NK-92 (cell line): ENCODE measurements around the gene TSPAN33.
"Not testable (repeated sequence)": the region's sequence is repeated elsewhere in the genome, so short reads cannot be mapped to it uniquely, and the experiment has no call there.

Experiments used
- DNase-seq: peaks from one replicate; lab custom pipeline; 2025; ENCODE audit not compliant: unreplicated experiment; lab: John Stamatoyannopoulos, UW

TSPAN33 gene

GRCh38 chr7:129144095-129144833 lies at the start of gene TSPAN33:
TSS of gene TSPAN33 (plus strand) at chr7:129144707. CDS start at chr7:129144981, 274 bp downstream.
- DNase-seq: no peak

- no peak for DNase-seq
Observed at GRCh38 chr7:129095258-129095657, 49.2 kb upstream of the TSPAN33 start.

- no peak for DNase-seq
Observed at GRCh38 chr7:129098409-129099084, 46.0 kb upstream of the TSPAN33 start.

GRCh38 chr7:129100827-129101166 lies 43.7 kb upstream of the TSPAN33 start:
- DNase-seq: no peak

GRCh38 chr7:129101746-129102145 lies 42.8 kb upstream of the TSPAN33 start:
- DNase-seq: no peak

GRCh38 chr7:129103561-129104324 lies 40.8 kb upstream of the TSPAN33 start:
- no peak for DNase-seq

GRCh38 chr7:129108581-129108980 lies 35.9 kb upstream of the TSPAN33 start:
- DNase-seq: no peak

- DNase-seq: no peak
Observed at GRCh38 chr7:129110258-129110981, 34.1 kb upstream of the TSPAN33 start.

- DNase-seq: no peak
Observed at GRCh38 chr7:129110982-129111376, 33.5 kb upstream of the TSPAN33 start.

- DNase-seq: no peak
Observed at GRCh38 chr7:129115676-129116075, 28.8 kb upstream of the TSPAN33 start.

GRCh38 chr7:129118182-129118581 lies 26.3 kb upstream of the TSPAN33 start:
- no peak for DNase-seq

GRCh38 chr7:129118976-129119375 lies 25.5 kb upstream of the TSPAN33 start:
- no peak for DNase-seq

GRCh38 chr7:129121501-129122077 lies 22.9 kb upstream of the TSPAN33 start:
- DNase-seq: not testable (repeated sequence)

- no peak for DNase-seq
Observed at GRCh38 chr7:129122078-129122750, 22.3 kb upstream of the TSPAN33 start.

GRCh38 chr7:129122751-129123509 lies 21.6 kb upstream of the TSPAN33 start:
- DNase-seq: no peak

GRCh38 chr7:129123510-129123857 lies 21.0 kb upstream of the TSPAN33 start:
- DNase-seq: no peak

- no peak for DNase-seq
Observed at GRCh38 chr7:129126314-129126713, 18.2 kb upstream of the TSPAN33 start.

- DNase-seq: no peak
Observed at GRCh38 chr7:129127154-129127553, 17.4 kb upstream of the TSPAN33 start.

GRCh38 chr7:129127601-129128000 lies 16.9 kb upstream of the TSPAN33 start:
- no peak for DNase-seq
